GM12872 (cell line): ENCODE measurements around the gene KLHL33.

Experiments
- CTCF ChIP-seq: IDR thresholded peaks from 3 replicates; pipeline ENCODE4 v1.5.1; 2011; ENCODE audit warnings: low read depth, mild to moderate bottlenecking, low read length, moderate library complexity; ENCODE audit not compliant: insufficient read depth

Gene KLHL33

DNA sequence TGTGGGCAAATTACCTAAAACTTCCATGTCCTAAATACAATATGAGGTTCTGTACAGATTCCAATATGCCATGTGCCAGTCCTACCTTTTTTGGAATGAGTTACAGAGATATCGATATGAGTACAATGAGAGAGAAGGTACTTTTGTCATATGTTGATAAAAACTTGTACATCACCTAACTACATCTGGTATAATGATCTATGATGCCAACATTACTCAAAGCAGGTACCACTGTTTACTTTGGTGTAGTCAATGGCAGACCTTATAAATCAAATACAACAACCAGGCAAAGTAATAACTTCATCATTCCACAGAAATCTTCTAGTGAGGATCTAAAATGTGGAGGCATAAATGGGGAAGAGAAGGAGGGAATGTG, 35.4 kb downstream of the KLHL33 start:
- TF ChIP-seq CTCF: no peak

- TF ChIP-seq CTCF: no peak
Observed at GRCh38 chr14:20397511-20397910, 38.5 kb downstream of the KLHL33 start.

DNA sequence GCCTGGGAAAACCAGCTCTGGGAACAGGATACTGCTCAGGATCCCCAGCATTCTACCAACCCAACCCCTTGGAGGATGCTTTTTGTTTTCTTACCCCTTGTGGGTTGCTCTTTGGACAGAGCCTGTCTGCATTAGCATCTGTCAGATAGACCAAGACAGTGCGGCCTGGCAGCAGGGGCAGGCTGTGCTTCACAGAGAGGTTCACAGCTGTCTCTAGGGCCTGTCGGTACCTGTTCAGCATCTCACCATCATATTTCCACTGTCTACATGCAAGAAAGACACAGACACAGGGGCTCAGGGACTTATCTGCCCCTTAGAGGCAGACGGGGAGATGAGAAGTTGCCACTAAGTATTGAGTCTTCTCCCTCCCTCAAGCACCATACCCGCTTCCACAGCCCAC, 44.5 kb downstream of the KLHL33 start:
- no peak for TF ChIP-seq CTCF

DNA sequence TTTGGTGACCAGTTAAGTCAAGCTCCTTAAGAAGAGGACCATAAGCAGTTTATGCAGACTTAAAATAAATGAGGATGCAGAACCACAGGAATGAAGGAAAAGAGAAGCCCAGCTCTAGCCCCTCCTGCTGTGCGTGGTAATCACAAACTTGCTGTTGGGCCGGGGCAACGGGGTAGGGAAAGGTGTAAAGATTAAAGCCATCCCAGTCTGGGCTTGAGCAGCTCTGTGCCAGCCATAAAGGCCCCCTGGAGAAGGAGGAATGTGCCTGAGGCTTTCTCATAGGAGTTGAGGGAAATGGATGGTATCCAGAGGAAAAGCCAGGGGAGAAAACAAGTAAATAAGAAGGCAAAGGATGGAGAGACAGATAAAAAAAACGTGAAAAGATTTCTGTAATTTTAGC, 47.8 kb downstream of the KLHL33 start:
- no peak for TF ChIP-seq CTCF

DNA sequence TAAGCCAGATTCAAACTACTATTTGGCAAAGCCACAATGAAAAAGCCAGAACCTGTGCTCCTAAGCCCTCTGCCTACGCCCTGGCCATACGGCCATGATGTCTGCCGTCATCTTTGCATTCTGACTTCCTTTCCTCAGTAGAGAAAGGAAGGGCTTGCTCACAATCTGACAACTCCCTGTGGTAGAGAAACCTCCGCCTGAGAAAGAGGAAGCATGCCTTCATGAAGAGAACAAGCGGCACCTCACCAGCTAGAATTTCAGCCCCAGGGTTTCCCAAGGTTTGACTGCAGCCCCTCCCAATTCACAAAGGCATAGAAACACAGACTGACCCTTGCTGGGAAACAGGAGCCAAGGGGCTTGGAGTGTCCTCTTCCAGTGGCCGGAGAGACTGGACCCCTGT, 48.4 kb downstream of the KLHL33 start:
- no peak for TF ChIP-seq CTCF

DNA sequence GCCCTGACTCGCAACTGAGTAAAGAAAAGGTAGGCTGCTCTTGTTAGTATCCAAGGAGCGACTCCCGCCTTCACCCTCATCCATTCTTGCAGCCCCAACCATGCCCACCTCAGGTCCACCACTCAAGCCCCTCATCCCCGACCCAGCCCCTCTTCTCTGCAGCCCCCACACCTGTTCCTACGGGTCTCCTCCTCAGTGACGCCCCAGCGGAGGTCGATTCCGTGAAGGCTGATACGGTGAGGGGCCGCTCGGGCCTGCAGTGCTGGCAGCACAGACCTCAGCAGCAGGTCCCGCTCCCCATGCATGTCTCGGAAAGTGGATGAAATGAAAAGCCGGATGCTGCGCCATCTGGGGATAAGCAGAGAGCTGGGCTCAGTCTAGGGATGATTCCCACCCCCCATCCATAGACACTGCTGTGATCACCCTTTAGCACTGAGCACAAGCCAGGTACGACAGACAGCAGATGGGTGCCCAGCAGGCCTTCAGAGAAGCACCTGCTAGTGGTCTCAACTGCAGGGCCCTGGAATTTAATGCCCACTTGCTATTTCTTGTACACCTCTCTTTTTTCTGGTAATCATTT, 49.6 kb downstream of the KLHL33 start:
- TF ChIP-seq CTCF: no peak

GRCh38 chr14:20384886-20385285, 51.1 kb downstream of the KLHL33 start:
- no peak for TF ChIP-seq CTCF
